ENCODE results near the gene PCDHA1. TPM values are rescaled to one million over a fixed set of nuclear protein-coding genes. Genes with fewer than 3 reads are reported as not detected.
"Not testable (repeated sequence)": the region's sequence is repeated elsewhere in the genome, so short reads cannot be mapped to it uniquely, and the experiment has no call there.

PCDHA1 gene
- total RNA-seq, 2 donors from 2014 or later: not detected

DNA sequence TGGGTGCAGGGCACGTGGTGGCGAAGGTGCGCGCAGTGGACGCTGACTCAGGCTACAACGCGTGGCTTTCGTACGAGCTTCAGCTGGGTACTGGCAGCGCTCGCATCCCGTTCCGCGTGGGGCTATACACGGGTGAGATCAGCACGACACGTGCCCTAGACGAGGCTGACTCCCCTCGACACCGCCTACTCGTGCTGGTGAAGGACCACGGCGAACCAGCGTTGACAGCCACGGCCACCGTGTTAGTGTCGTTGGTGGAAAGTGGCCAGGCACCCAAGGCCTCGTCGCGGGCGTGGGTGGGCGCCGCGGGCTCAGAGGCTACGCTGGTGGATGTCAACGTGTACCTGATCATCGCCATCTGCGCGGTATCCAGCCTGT, 10.8 kb downstream of the PCDHA1 start:
- Mint-ChIP-seq H3K36me3 (peaks cover 5% of the 10 kb centered on the region), H3K27me3 (peaks cover 3 to 19% of the 10 kb centered on the region in 2 donors), H3K4me1 (ENCODE audit: low read depth in 2 of 2) (no peaks in the 10 kb centered on the region), H3K4me3 (no peak overlapping the region), H3K9me3 (peaks cover 3% of the 10 kb centered on the region), H3K27ac (no peak overlapping the region)
- DNase-seq (ENCODE audit: low spot score) (no peak), ATAC-seq (no peak)

DNA sequence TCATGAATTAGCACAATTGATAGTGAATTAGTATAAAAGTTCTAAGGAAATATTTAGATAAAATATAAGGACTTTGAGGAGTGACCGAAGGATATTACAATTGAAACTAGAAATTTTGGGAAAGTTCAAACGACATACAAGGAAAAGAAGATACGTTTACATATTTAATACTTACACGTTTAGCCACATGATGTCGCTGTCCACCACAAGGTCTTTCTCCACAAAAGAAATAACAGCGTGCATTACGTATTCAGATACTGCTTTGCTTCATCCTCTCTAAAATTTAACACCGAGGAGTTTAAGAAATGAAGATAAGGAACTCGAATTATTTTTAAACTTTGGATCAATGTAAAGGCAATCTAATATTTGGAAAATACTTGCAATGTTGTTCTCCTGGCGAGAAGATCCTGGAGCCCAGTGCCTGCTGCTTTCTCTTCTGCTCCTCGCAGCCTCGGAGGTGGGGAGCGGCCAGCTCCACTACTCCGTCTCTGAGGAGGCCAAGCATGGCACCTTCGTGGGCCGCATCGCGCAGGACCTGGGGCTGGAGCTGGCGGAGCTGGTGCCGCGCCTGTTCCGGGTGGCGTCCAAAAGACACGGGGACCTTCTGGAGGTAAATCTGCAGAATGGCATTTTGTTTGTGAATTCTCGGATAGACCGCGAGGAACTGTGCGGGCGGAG, 15.0 kb downstream of the PCDHA1 start, which contains the start of gene PCDHA3:
Gene PCDHA3 (plus strand): TSS at position 242 of the 678 bp plus-strand sequence.
- Mint-ChIP-seq H3K4me1 (ENCODE audit: low read depth in 2 of 2) (no peaks in the 10 kb centered on the region), H3K27ac (no peak within 1 kb of the TSS), H3K36me3 (no peaks in the 10 kb centered on the region), H3K9me3 (peaks cover 7% of the 10 kb centered on the region), H3K4me3 (no peak within 1 kb of the TSS), H3K27me3 (peaks cover 2 to 15% of the 10 kb centered on the region in 2 donors)
- ATAC-seq (no peak), DNase-seq (ENCODE audit: low spot score) (no peak)

DNA sequence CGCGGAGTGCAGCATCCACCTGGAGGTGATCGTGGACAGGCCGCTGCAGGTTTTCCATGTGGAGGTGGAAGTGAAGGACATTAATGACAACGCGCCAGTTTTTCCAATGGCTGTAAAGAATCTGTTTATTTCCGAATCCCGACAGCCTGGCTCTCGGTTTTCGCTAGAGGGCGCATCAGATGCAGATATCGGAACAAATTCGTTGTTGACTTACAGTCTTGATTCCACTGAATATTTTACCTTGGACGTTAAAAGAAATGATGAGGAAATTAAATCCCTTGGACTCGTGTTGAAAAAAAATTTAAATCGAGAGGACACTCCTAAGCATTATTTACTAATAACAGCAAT, 15.5 kb downstream of the PCDHA1 start:
- Mint-ChIP-seq H3K36me3 (no peaks in the 10 kb centered on the region), H3K9me3 (peaks cover 7% of the 10 kb centered on the region), H3K27me3 (peaks cover 2 to 15% of the 10 kb centered on the region in 2 donors), H3K4me1 (ENCODE audit: low read depth in 2 of 2) (no peaks in the 10 kb centered on the region), H3K27ac (no peak overlapping the region), H3K4me3 (no peak overlapping the region)
- ATAC-seq: no peak
- DNase-seq (ENCODE audit: low spot score): no peak

DNA sequence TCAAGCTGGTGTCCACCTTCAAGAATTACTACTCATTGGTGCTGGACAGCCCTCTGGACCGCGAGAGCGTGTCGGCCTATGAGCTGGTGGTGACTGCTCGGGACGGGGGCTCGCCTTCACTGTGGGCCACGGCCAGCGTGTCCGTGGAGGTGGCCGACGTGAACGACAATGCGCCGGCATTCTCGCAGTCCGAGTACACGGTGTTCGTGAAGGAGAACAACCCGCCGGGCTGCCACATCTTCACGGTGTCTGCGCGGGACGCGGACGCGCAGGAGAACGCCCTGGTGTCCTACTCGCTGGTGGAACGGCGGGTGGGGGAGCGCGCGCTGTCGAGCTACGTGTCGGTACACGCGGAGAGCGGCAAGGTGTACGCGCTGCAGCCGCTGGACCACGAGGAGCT, 16.4 kb downstream of the PCDHA1 start:
- DNase-seq (ENCODE audit: low spot score); H3K4me3 Mint-ChIP-seq; H3K27ac Mint-ChIP-seq; H3K36me3 Mint-ChIP-seq; H3K9me3 Mint-ChIP-seq; ATAC-seq; H3K4me1 Mint-ChIP-seq (ENCODE audit: low read depth in 2 of 2): not testable (repeated sequence)
- peaks cover 2 to 15% of the 10 kb centered on the region in 2 donors for H3K27me3 Mint-ChIP-seq

DNA sequence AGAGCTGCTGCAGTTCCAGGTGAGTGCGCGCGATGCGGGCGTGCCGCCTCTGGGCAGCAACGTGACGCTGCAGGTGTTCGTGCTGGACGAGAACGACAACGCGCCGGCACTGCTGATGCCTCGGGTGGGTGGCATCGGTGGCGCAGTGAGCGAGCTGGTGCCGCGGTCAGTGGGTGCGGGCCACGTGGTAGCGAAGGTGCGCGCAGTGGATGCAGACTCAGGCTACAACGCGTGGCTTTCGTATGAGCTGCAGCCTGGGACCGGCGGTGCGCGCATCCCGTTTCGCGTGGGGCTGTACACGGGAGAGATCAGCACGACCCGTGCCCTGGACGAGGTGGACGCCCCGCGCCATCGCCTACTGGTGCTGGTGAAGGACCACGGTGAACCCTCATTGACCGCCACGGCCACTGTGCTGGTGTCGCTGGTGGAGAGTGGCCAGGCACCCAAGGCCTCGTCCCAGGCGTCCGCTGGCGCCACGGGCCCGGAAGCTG, 16.9 kb downstream of the PCDHA1 start:
- ATAC-seq (no peak), DNase-seq (ENCODE audit: low spot score) (no peak)
- Mint-ChIP-seq H3K4me1 (ENCODE audit: low read depth in 2 of 2) (no peaks in the 10 kb centered on the region), H3K9me3 (peaks cover 7% of the 10 kb centered on the region), H3K4me3 (no peak overlapping the region), H3K36me3 (no peaks in the 10 kb centered on the region), H3K27me3 (peaks cover 2 to 15% of the 10 kb centered on the region in 2 donors), H3K27ac (no peak overlapping the region)

DNA sequence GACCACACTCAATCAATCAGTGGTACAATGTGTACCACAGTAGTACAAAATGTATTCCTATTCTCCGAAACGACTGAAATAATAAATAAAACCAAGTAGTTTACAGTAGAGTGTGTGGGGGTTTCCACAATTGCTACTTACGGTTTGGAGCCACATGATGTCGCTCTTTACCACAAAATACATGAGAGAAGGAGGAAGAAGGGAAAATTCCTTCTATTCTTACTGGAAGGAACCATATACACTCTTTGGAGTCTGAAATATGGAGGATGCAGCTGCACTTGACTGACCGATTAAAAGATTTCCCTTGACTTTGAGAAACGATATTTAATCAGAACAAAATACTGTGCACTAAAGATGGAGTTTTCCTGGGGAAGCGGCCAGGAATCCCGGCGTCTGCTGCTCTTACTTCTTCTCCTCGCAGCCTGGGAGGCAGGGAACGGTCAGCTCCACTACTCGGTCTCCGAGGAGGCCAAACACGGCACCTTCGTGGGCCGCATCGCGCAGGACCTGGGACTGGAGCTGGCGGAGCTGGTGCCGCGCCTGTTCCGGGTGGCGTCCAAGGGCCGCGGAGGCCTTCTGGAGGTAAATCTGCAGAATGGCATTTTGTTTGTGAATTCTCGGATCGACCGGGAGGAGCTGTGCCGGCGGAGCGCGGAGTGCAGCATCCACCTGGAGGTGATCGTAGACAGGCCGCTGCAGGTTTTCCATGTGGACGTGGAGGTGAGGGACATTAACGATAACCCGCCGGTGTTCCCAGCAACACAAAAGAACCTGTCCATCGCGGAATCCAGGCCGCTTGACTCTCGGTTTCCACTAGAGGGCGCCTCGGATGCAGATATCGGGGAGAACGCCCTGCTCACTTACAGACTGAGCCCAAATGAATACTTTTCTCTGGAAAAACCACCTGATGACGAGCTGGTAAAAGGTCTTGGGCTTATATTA, 21.2 kb downstream of the PCDHA1 start, which contains the start of gene PCDHA4:
Gene PCDHA4 (plus strand): TSS at position 235 of the 942 bp plus-strand sequence.
- H3K36me3 Mint-ChIP-seq: no peaks in the 10 kb centered on the region
- H3K27ac Mint-ChIP-seq: no peak within 1 kb of the TSS

DNA sequence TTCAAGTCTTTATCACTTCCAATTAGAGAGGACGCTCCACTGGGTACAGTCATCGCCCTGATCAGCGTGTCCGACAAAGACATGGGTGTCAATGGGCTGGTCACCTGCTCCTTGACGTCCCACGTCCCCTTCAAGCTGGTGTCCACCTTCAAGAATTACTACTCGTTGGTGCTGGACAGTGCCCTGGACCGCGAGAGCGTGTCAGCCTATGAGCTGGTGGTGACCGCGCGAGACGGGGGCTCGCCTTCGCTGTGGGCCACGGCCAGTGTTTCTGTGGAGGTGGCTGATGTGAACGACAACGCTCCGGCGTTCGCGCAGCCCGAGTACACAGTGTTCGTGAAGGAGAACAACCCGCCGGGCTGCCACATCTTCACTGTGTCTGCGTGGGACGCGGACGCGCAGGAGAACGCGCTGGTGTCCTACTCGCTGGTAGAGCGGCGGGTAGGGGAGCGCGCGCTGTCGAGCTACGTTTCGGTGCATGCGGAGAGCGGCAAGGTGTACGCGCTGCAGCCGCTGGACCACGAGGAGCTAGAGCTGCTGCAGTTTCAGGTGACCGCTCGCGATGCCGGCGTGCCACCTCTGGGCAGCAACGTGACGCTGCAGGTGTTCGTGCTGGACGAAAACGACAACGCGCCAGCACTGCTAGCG, 22.4 kb downstream of the PCDHA1 start:
- not testable (repeated sequence) for H3K27me3 Mint-ChIP-seq; DNase-seq (ENCODE audit: low spot score); ATAC-seq; H3K4me1 Mint-ChIP-seq (ENCODE audit: low read depth in 2 of 2); H3K36me3 Mint-ChIP-seq; H3K27ac Mint-ChIP-seq; H3K4me3 Mint-ChIP-seq
- H3K9me3 Mint-ChIP-seq: peaks cover 12% of the 10 kb centered on the region

More for the DNA sequence above, 21.2 kb downstream of the PCDHA1 start, which contains the start of gene PCDHA4:
- Mint-ChIP-seq H3K27me3 (peaks cover 2 to 8% of the 10 kb centered on the region in 2 donors), H3K4me3 (no peak within 1 kb of the TSS), H3K9me3 (peaks cover 12% of the 10 kb centered on the region), H3K4me1 (ENCODE audit: low read depth in 2 of 2) (no peaks in the 10 kb centered on the region)
- no peak for DNase-seq (ENCODE audit: low spot score)
- ATAC-seq: no peak

DNA sequence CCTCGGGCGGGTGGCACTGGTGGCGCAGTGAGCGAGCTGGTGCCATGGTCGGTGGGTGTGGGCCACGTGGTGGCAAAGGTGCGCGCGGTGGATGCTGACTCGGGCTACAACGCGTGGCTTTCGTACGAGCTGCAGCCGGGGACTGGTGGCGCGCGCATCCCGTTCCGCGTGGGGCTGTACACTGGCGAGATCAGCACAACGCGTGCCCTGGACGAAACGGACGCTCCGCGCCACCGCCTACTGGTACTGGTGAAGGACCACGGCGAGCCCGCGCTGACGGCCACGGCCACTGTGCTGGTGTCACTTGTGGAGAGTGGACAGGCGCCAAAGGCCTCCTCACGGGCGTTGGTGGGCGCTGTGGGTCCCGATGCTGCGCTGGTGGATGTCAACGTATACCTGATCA, 22.9 kb downstream of the PCDHA1 start:
- Mint-ChIP-seq H3K4me3 (no peak overlapping the region), H3K9me3 (peaks cover 10% of the 10 kb centered on the region), H3K27ac (no peak overlapping the region), H3K4me1 (ENCODE audit: low read depth in 2 of 2) (no peaks in the 10 kb centered on the region), H3K36me3 (peaks cover 6% of the 10 kb centered on the region), H3K27me3 (peaks cover 2 to 8% of the 10 kb centered on the region in 2 donors)
- no peak for ATAC-seq
- no peak for DNase-seq (ENCODE audit: low spot score)

DNA sequence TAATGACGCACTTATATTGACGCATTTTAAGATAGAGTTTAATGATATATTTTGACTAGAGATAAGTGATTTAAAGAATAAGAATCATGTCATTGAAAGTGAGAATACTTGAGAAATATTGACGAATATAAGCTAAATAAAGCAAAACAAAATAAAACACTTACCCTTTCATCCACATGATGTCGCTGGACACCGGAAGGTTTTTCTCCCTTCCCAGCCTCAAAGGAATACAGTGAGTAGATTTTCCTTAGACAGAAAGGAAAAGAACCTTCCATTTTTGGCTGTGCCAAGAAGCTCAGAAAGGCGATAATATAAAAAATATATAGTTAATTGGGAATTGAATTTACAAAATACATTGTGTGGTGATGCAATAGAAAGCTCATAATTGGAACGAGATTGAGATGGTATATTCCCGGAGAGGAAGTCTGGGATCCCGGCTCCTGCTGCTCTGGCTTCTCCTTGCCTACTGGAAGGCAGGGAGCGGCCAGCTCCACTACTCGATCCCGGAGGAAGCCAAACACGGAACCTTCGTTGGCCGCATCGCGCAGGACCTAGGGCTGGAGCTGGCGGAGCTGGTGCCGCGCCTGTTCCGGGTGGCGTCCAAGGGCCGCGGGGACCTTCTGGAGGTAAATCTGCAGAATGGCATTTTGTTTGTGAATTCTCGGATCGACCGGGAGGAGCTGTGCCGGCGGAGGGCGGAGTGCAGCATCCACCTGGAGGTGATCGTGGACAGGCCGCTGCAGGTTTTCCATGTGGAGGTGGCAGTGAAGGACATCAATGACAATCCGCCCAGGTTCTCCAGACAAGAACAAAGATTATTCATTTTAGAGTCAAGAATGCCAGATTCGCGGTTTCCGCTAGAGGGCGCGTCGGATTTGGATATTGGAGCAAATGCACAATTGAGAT, 35.7 kb downstream of the PCDHA1 start, which contains the start of gene PCDHA5:
Gene PCDHA5 (plus strand): TSS at position 239 of the 906 bp plus-strand sequence.
- Mint-ChIP-seq H3K36me3 (no peaks in the 10 kb centered on the region), H3K9me3 (no peaks in the 10 kb centered on the region), H3K27me3 (peaks cover 0 to 5% of the 10 kb centered on the region in 2 donors), H3K27ac (no peak within 1 kb of the TSS), H3K4me3 (no peak within 1 kb of the TSS), H3K4me1 (ENCODE audit: low read depth in 2 of 2) (no peaks in the 10 kb centered on the region)
- ATAC-seq: no peak
- no peak for DNase-seq (ENCODE audit: low spot score)

DNA sequence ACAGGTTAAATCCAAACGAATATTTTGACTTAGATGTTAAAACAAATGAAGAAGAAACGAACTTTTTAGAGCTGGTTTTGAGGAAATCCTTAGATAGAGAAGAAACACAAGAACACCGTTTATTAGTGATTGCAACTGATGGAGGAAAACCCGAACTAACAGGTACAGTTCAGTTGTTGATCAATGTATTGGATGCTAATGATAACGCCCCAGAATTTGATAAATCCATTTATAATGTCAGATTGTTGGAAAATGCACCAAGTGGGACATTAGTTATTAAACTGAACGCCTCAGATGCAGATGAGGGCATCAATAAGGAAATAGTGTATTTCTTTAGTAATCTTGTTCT, 36.3 kb downstream of the PCDHA1 start:
- Mint-ChIP-seq H3K9me3 (peaks cover 3% of the 10 kb centered on the region), H3K27me3 (peaks cover 3 to 12% of the 10 kb centered on the region in 2 donors), H3K27ac (no peak overlapping the region), H3K4me1 (ENCODE audit: low read depth in 2 of 2) (no peaks in the 10 kb centered on the region), H3K4me3 (no peak overlapping the region), H3K36me3 (no peaks in the 10 kb centered on the region)
- no peak for DNase-seq (ENCODE audit: low spot score)
- no peak for ATAC-seq

DNA sequence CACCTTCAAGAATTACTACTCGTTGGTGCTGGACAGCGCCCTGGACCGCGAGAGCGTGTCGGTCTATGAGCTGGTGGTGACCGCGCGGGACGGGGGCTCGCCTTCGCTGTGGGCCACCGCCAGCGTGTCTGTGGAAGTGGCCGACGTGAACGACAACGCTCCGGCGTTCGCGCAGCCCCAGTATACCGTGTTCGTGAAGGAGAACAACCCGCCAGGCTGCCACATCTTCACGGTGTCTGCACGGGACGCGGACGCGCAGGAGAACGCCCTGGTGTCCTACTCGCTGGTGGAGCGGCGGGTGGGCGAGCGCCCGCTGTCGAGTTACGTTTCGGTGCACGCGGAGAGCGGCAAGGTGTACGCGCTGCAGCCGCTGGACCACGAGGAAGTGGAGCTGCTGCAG, 37.0 kb downstream of the PCDHA1 start:
- not testable (repeated sequence) for ATAC-seq; H3K9me3 Mint-ChIP-seq; H3K4me1 Mint-ChIP-seq (ENCODE audit: low read depth in 2 of 2); H3K4me3 Mint-ChIP-seq; DNase-seq (ENCODE audit: low spot score); H3K27ac Mint-ChIP-seq; H3K36me3 Mint-ChIP-seq
- H3K27me3 Mint-ChIP-seq: peaks cover 3 to 13% of the 10 kb centered on the region in 2 donors

DNA sequence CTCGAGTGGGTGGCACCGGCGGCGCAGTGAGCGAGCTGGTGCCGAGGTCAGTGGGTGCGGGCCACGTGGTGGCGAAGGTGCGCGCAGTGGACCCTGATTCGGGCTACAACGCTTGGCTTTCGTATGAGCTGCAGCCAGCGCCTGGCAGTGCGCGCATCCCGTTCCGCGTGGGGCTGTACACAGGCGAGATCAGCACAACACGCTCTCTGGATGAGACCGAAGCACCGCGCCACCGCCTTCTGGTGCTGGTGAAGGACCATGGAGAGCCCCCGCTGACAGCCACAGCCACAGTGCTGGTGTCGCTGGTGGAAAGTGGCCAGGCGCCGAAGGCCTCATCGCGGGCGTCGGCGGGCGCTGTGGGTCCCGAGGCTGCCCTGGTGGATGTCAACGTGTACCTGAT, 37.5 kb downstream of the PCDHA1 start:
- H3K9me3 Mint-ChIP-seq: peaks cover 3% of the 10 kb centered on the region
- no peak for DNase-seq (ENCODE audit: low spot score)
- no peak for ATAC-seq
- H3K27ac Mint-ChIP-seq: no peak overlapping the region
- H3K4me3 Mint-ChIP-seq: no peak overlapping the region
- H3K36me3 Mint-ChIP-seq: peaks cover 3% of the 10 kb centered on the region
- peaks cover 3 to 13% of the 10 kb centered on the region in 2 donors for H3K27me3 Mint-ChIP-seq
- H3K4me1 Mint-ChIP-seq (ENCODE audit: low read depth in 2 of 2): no peaks in the 10 kb centered on the region

Data from natural killer cell treated with Interleukin-12 subunit alpha and Interleukin-12 subunit beta and Interleukin-15 and Interleukin-18, amount 100 ng/mL, for 72 hours (primary cell).